GM19193 (cell line): ENCODE data around the gene SCNN1A.

Experiments used
- POLR2A ChIP-seq: IDR thresholded peaks from 4 replicates; pipeline ENCODE4 v1.6.1; 2011; ENCODE audit not compliant: insufficient read depth, insufficient read length; ENCODE audit errors: extremely low read depth

Gene SCNN1A

GRCh38 chr12:6301721-6302120, 73.6 kb downstream of the SCNN1A start:
- no peak for TF ChIP-seq POLR2A

DNA sequence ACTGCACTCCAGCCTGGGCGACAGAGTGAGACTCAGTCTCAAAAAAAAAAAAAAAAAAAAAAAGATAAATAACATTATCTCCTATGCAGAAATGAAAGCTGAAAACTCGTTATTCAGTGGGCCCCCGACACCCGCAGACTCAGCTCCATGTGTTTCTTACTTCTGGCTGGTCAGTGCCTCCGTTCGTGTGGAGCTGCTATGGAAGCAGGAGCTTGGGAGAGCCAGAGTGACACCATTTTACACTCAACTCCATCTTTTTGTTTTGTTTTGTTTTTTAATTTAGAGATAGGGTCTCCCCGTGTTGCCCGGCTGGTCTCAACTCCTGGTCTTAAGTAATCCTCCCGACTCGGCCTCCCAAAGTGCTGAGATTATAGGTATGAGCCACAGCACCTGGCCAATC, 78.2 kb downstream of the SCNN1A start:
- TF ChIP-seq POLR2A = no peak
